Stimulated activated effector memory CD8-positive, alpha-beta T cell treated with anti-CD3 and anti-CD28 coated beads, Interleukin-12 subunit alpha, Interleukin-12 subunit beta, amount 100 ng/mL, for 72 hours (primary cell): ENCODE data around the gene VPS9D1.

ENCODE experiments used
- ATAC-seq: fragments of 150-1000 bp; cut with Tn5 transposase; 2 replicates; pipeline ENCODE4 v1.10.0; 2021
- DNase-seq, 2 donors: peaks; one replicate each; pipeline ENCODE4 v3.0.0; 2021 to 2022; ENCODE audit warnings: low spot score in 2 of 2
- H3K27ac Mint-ChIP-seq: one replicate; pipeline ENCODE4 v1.8.0; 2022; ENCODE audit warnings: mild to moderate bottlenecking, mixed read lengths
- H3K36me3 Mint-ChIP-seq: one replicate; pipeline ENCODE4 v1.8.0; 2022; ENCODE audit warnings: mild to moderate bottlenecking, mixed read lengths
- H3K4me1 Mint-ChIP-seq: one replicate; pipeline ENCODE4 v1.8.0; 2022; ENCODE audit warnings: mixed read lengths
- H3K4me3 Mint-ChIP-seq: one replicate; pipeline ENCODE4 v1.8.0; 2022; ENCODE audit warnings: mild to moderate bottlenecking, mixed read lengths
- H3K9me3 Mint-ChIP-seq: one replicate; pipeline ENCODE4 v1.8.0; 2022; ENCODE audit warnings: mixed read lengths

VPS9D1 gene

DNA sequence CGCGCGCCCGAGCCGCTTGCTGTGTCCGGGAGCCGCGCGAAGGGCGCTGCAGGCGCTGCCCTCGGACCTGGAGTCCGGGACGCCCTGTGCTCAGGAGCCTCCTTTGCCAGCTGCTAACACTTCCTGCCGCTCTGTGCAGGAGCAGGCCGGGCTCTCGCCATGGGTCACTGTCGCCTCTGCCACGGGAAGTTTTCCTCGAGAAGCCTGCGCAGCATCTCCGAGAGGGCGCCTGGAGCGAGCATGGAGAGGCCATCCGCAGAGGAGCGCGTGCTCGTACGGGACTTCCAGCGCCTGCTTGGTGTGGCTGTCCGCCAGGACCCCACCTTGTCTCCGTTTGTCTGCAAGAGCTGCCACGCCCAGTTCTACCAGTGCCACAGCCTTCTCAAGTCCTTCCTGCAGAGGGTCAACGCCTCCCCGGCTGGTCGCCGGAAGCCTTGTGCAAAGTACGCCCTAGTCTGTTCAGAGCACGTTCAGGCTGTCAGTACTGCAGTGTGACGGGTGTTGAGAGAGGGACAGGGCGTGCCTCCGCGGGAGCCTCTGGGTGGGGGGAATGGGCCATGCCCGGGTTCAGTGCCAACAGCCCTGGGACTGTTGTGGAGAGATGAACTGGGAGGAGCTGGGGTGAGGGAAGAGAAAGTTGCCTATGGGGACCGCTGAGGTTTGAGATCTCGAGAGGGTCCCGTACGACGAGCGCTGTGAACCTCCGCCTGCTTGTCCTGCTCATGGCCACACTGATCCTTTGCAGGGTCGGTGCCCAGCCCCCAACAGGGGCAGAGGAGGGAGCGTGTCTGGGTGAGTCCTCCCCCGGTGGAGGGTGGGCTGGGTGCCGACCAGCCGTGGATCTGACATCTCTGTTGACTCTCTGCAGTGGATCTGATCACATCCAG, 1.9 kb upstream of the VPS9D1 start:
- no peaks in the 10 kb centered on the region for H3K9me3 Mint-ChIP-seq
- H3K36me3 Mint-ChIP-seq: peaks cover 61% of the 10 kb centered on the region
- peak; percentile 50 to 83 for DNase-seq
- peak overlapping the region; percentile 90 for H3K4me3 Mint-ChIP-seq
- peak; percentile 47 for ATAC-seq
- H3K27ac Mint-ChIP-seq: peak overlapping the region; percentile 78
- peaks cover 63% of the 10 kb centered on the region for H3K4me1 Mint-ChIP-seq

DNA sequence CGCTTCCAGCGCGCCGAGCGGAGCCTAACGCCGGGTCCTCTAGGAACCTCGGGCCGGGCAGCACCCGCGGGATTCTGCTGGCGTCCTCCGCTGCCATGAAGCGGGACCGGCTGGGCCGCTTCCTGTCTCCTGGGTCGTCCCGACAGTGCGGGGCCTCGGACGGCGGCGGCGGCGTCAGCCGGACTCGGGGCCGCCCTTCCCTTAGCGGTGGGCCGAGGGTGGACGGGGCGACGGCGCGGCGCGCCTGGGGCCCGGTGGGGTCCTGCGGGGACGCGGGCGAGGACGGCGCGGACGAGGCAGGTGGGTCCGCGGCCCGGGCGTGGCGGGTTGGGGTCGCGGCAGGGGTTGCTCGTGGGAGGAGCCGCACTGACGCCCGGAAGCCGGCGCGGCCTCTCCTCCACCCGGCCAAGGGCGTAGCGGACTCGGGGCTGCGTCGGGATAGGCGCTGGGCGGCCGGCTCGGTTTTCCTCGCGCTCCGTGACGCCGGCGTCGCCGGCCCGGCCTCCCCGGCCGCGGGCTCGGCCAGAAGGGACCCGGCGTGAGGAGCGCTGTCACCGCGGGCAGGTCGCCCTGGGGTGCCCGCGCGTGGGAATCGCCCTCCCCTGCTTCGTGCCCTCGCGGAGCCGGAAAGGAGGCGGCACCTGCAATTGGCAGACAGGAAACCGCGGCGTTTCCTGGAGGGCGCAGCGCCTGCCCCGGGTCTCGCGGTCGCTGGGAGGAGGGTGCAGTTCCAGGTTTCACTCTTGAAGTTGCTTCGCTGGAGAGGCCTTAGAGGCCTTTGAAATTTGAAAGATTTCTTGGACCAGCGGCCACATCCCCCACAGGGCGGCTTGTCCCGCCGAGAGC, 1.1 kb upstream of the VPS9D1 start:
- Mint-ChIP-seq H3K27ac (peak overlapping the region; percentile 37), H3K4me3 (peak overlapping the region; percentile 90), H3K4me1 (peaks cover 57% of the 10 kb centered on the region), H3K36me3 (peaks cover 59% of the 10 kb centered on the region), H3K9me3 (no peaks in the 10 kb centered on the region)
- DNase-seq (peak; percentile 60 to 90), ATAC-seq (peak; percentile 33)

- Mint-ChIP-seq H3K9me3 (no peaks in the 10 kb centered on the region), H3K4me3 (peak overlapping the region; percentile 90), H3K4me1 (peaks cover 55% of the 10 kb centered on the region), H3K27ac (peak overlapping the region; percentile 26), H3K36me3 (peaks cover 57% of the 10 kb centered on the region)
- ATAC-seq (no peak), DNase-seq (no peak)
Observed at GRCh38 chr16:89720551-89720812, 216 bp downstream of the VPS9D1 start.

DNA sequence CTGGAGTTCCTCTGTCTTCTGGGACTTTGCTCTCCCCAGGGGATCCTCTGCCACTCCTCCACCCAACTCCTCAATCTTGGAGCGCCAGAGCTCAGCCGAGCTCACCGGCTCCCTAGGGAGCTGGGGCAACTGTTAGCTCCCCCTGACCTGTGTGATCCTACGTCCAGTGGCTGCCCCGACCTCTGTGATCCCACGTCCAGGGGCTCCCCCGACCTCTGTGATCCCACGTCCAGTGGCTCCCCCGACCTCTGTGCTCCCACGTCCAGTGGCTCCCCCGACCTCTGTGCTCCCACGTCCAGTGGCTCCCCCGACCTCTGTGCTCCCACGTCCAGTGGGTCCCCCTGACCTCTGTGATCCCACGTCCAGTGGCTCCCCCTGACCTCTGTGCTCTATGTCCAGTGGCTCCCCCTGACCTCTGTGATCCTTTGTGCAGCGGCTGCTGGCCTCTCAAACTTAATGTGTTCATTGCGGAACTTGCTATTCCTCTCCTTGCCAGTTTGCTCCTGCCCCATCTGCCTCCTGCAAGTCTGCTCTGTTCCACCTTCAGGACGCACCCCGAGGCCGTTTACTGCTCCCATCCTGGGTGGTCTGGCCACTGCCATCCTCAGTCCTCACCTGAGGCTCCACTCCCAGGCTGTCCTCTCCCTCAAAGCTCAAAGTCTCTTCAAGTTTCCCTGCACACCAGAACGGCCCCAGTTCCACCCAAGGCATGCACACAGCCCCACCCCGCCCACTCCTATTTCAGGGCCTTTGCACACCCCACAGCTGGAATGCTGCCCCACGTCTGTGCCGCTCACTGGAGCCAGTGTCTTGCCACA, 2.8 kb downstream of the VPS9D1 start:
- Mint-ChIP-seq H3K27ac (no peak overlapping the region), H3K36me3 (peaks cover 47% of the 10 kb centered on the region)
- ATAC-seq: no peak

GRCh38 chr16:89716916-89717687, 3.6 kb downstream of the VPS9D1 start:
- Mint-ChIP-seq H3K4me1 (peaks cover 30% of the 10 kb centered on the region), H3K9me3 (no peaks in the 10 kb centered on the region), H3K4me3 (no peak overlapping the region), H3K27ac (no peak overlapping the region), H3K36me3 (peaks cover 40% of the 10 kb centered on the region)
- no peak for DNase-seq
- no peak for ATAC-seq

More for the DNA sequence above, 2.8 kb downstream of the VPS9D1 start:
- DNase-seq: no peak
- H3K9me3 Mint-ChIP-seq: no peaks in the 10 kb centered on the region
- H3K4me3 Mint-ChIP-seq: no peak overlapping the region
- peaks cover 36% of the 10 kb centered on the region for H3K4me1 Mint-ChIP-seq

DNA sequence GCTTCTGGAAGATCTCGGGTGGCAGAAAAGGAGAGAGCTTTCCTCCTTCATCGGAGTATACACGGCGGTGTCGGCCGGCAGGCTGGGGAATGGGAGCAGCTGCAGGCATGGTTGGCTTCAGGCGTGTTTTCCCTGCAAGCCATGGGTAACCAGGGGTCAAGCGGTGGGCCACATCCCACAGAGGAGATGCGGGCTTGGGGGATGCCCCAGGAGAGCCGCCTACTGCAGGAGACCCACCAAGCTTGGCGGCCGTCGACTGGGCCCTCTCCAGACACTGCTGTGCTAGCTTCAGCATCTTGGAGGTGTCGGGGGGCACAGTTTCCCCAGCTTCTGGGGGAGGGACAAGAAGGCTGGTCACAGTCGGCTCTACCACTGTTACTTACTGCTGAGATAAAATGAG, 4.2 kb downstream of the VPS9D1 start:
- Mint-ChIP-seq H3K9me3 (no peaks in the 10 kb centered on the region), H3K36me3 (peaks cover 40% of the 10 kb centered on the region), H3K27ac (no peak overlapping the region), H3K4me1 (peaks cover 30% of the 10 kb centered on the region), H3K4me3 (no peak overlapping the region)
- no peak for ATAC-seq
- DNase-seq: no peak

DNA sequence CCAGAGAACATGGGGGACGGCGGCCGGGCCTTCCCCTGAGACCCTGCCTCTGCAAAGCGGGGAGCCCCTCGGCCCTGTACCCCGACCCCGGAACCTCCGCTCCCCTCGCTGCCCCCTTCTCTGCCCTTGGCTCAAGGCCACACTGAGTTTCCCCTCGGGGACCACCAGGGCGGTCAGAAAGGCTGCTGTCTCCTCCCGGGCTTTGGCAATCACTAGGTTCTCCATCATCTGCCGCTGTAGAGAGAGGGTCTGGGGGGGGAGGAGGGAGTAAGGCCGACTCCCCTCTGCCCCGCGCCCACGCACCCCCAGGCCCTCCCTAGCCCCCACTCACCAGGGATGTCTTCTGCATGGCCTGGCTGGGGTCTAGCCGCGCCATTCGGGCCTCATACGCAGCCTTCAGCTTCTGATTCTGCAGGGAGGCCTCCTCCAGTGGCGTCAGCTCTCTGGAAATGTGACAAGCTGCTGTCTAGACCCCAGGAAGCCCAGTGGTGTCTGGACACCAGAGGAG, 8.4 kb downstream of the VPS9D1 start:
- H3K9me3 Mint-ChIP-seq: no peaks in the 10 kb centered on the region
- ATAC-seq (no peak), DNase-seq (no peak)
- H3K27ac Mint-ChIP-seq: no peak overlapping the region
- H3K4me3 Mint-ChIP-seq: peak overlapping the region; percentile 67
- H3K36me3 Mint-ChIP-seq: peaks cover 30% of the 10 kb centered on the region
- H3K4me1 Mint-ChIP-seq: no peaks in the 10 kb centered on the region

GRCh38 chr16:89711601-89712273, 9.0 kb downstream of the VPS9D1 start:
- ATAC-seq (peak; percentile 73), DNase-seq (peak; percentile 73 to 95)
- no peaks in the 10 kb centered on the region for H3K9me3 Mint-ChIP-seq
- no peaks in the 10 kb centered on the region for H3K4me1 Mint-ChIP-seq
- H3K36me3 Mint-ChIP-seq: peaks cover 26% of the 10 kb centered on the region
- no peak overlapping the region for H3K27ac Mint-ChIP-seq
- peak overlapping the region; percentile 67 for H3K4me3 Mint-ChIP-seq

GRCh38 chr16:89710709-89711564, 9.8 kb downstream of the VPS9D1 start:
- Mint-ChIP-seq H3K9me3 (no peaks in the 10 kb centered on the region), H3K4me1 (peaks cover 4% of the 10 kb centered on the region), H3K4me3 (no peak overlapping the region), H3K27ac (no peak overlapping the region), H3K36me3 (peaks cover 20% of the 10 kb centered on the region)
- ATAC-seq (no peak), DNase-seq (no peak)

- no peak overlapping the region for H3K4me3 Mint-ChIP-seq
- no peaks in the 10 kb centered on the region for H3K9me3 Mint-ChIP-seq
- DNase-seq (no peak), ATAC-seq (no peak)
- peaks cover 6% of the 10 kb centered on the region for H3K4me1 Mint-ChIP-seq
- H3K36me3 Mint-ChIP-seq: peaks cover 10% of the 10 kb centered on the region
- H3K27ac Mint-ChIP-seq: no peak overlapping the region
Observed at GRCh38 chr16:89709716-89710432, 10.8 kb downstream of the VPS9D1 start.

GRCh38 chr16:89709166-89709565, 11.5 kb downstream of the VPS9D1 start:
- Mint-ChIP-seq H3K4me3 (no peak overlapping the region), H3K9me3 (no peaks in the 10 kb centered on the region), H3K4me1 (peaks cover 6% of the 10 kb centered on the region), H3K36me3 (peaks cover 3% of the 10 kb centered on the region), H3K27ac (no peak overlapping the region)
- DNase-seq (no peak), ATAC-seq (no peak)

- DNase-seq: no peak
- no peaks in the 10 kb centered on the region for H3K36me3 Mint-ChIP-seq
- H3K4me3 Mint-ChIP-seq: no peak overlapping the region
- H3K9me3 Mint-ChIP-seq: no peaks in the 10 kb centered on the region
- ATAC-seq: no peak
- H3K27ac Mint-ChIP-seq: no peak overlapping the region
- peaks cover 6% of the 10 kb centered on the region for H3K4me1 Mint-ChIP-seq
Observed at GRCh38 chr16:89708481-89708931, 12.2 kb downstream of the VPS9D1 start.

DNA sequence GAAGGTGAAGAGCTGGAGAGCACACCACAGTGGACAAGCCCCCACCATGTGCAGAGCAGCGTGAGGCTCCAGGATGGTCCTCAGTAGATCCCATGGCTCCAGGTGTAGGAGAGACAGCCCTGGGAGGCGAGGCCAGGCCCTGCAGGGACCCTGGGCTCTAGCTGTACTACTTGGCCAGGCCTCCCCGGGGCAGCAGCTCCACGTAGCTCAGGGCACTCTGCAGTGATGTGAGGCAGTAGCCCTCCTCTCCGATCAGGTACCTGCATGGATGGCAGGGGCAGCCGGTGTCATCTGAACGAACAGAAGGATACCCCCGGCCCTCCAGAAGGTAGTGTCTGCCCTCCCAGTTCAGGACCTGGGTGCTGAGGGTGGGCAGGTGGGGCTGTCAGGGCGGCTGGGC, 13.0 kb downstream of the VPS9D1 start:
- Mint-ChIP-seq H3K4me3 (no peak overlapping the region), H3K9me3 (no peaks in the 10 kb centered on the region), H3K27ac (no peak overlapping the region), H3K4me1 (peaks cover 6% of the 10 kb centered on the region), H3K36me3 (no peaks in the 10 kb centered on the region)
- no peak for ATAC-seq
- DNase-seq: no peak
